C4-2B (cell line): ENCODE results near the gene ANKRD17.

Source experiments
- CTCF ChIP-seq: fragments of 450-650 bp; conservative IDR thresholded peaks from 2 replicates; pipeline ENCODE4 v1.5.1; 2017; ENCODE audit warnings: mild to moderate bottlenecking
- ZFX ChIP-seq: fragments of 450-650 bp; IDR thresholded peaks from 2 replicates; pipeline ENCODE4 v1.6.1; 2017

GRCh38 chr4:73133784-73134183 is 124.8 kb downstream of the ANKRD17 start:
- TF ChIP-seq CTCF = no peak
- TF ChIP-seq ZFX = no peak
